H9 (cell line): Measurements from ENCODE around the gene CMTM8. TPM values are rescaled to one million over a fixed set of nuclear protein-coding genes. Genes with fewer than 3 reads are reported as not detected.

Experiments used
- DNase-seq: peaks from one replicate; pipeline ENCODE4 v3.0.0-alpha.2; 2017
- H2AFZ ChIP-seq: one replicate; pipeline ENCODE4 v1.6.1; 2013; ENCODE audit warnings: mild to moderate bottlenecking, low read length, control low read depth, moderate library complexity
- H2AK5ac ChIP-seq: 2 replicates; pipeline ENCODE4 v1.6.1; 2013; ENCODE audit warnings: low read length, control low read depth, mixed read lengths; ENCODE audit not compliant: insufficient read length
- H2BK120ac ChIP-seq: one replicate; pipeline ENCODE4 v1.6.1; 2013; ENCODE audit warnings: low read depth, mild to moderate bottlenecking, low read length, control low read depth, inconsistent platforms; ENCODE audit not compliant: poor library complexity, severe bottlenecking
- H2BK12ac ChIP-seq: 2 replicates; pipeline ENCODE4 v1.6.1; 2013; ENCODE audit warnings: low read length, control low read depth, mixed read lengths, low read depth; ENCODE audit not compliant: insufficient read length
- H2BK15ac ChIP-seq: 2 replicates; pipeline ENCODE4 v1.6.1; 2013; ENCODE audit warnings: low read depth, low read length, control low read depth
- H2BK20ac ChIP-seq: one replicate; pipeline ENCODE4 v1.6.1; 2013; ENCODE audit warnings: low read depth, mild to moderate bottlenecking, low read length, control low read depth, inconsistent platforms; ENCODE audit not compliant: poor library complexity, severe bottlenecking
- H2BK5ac ChIP-seq: 2 replicates; pipeline ENCODE4 v1.6.1; 2013; ENCODE audit warnings: low read length, control low read depth, mixed read lengths; ENCODE audit not compliant: insufficient read length
- H3K14ac ChIP-seq: 2 replicates; pipeline ENCODE4 v1.6.1; 2013; ENCODE audit warnings: low read length, control low read depth; ENCODE audit not compliant: insufficient read depth
- H3K18ac ChIP-seq: 2 replicates; pipeline ENCODE4 v1.6.1; 2013; ENCODE audit warnings: low read depth, mild to moderate bottlenecking, mixed read lengths, low read length, control low read depth; ENCODE audit not compliant: insufficient read length
- H3K23ac ChIP-seq: 2 replicates; pipeline ENCODE4 v1.6.1; 2013; ENCODE audit warnings: low read length, control low read depth, mixed read lengths, low read depth; ENCODE audit not compliant: insufficient read length
- H3K23me2 ChIP-seq: 2 replicates; pipeline ENCODE4 v1.6.1; 2013; ENCODE audit warnings: low read depth, mild to moderate bottlenecking, mixed read lengths, low read length, control low read depth; ENCODE audit not compliant: insufficient read length, poor library complexity, severe bottlenecking
- H3K27ac ChIP-seq: 2 replicates; pipeline ENCODE4 v1.5.1; 2013; ENCODE audit warnings: low read length, control low read depth, mixed read lengths, low read depth; ENCODE audit not compliant: insufficient read length
- H3K27me3 ChIP-seq: 2 replicates; pipeline ENCODE4 v1.6.1; 2013; ENCODE audit warnings: low read length, control low read depth, inconsistent platforms; ENCODE audit not compliant: insufficient read depth
- H3K4ac ChIP-seq: 2 replicates; pipeline ENCODE4 v1.6.1; 2013; ENCODE audit warnings: low read depth, mild to moderate bottlenecking, control low read depth, inconsistent platforms, low read length, moderate library complexity
- H3K4me1 ChIP-seq: 2 replicates; pipeline ENCODE4 v1.6.1; 2013; ENCODE audit warnings: low read length, control low read depth, inconsistent platforms; ENCODE audit not compliant: insufficient read depth
- H3K4me2 ChIP-seq: 2 replicates; pipeline ENCODE4 v1.6.1; 2013; ENCODE audit warnings: low read length, control low read depth, mixed read lengths; ENCODE audit not compliant: insufficient read length, insufficient read depth
- H3K56ac ChIP-seq: 2 replicates; pipeline ENCODE4 v1.6.1; 2013; ENCODE audit warnings: low read depth, mild to moderate bottlenecking, mixed read lengths, low read length, control low read depth; ENCODE audit not compliant: insufficient read length
- H3K79me1 ChIP-seq: 2 replicates; pipeline ENCODE4 v1.6.1; 2013; ENCODE audit warnings: low read depth, mild to moderate bottlenecking, moderate library complexity, low read length, control low read depth, inconsistent platforms; ENCODE audit not compliant: insufficient read depth, poor library complexity, severe bottlenecking
- H3K79me2 ChIP-seq: 2 replicates; pipeline ENCODE4 v1.6.1; 2013; ENCODE audit warnings: low read length, control low read depth, inconsistent platforms; ENCODE audit not compliant: insufficient read depth
- H3K9ac ChIP-seq: 2 replicates; pipeline ENCODE4 v1.6.1; 2013; ENCODE audit warnings: low read length, control low read depth, mixed read lengths; ENCODE audit not compliant: insufficient read length; ENCODE audit errors: extremely low read depth
- H3K9me3 ChIP-seq: one replicate; pipeline ENCODE4 v1.6.1; 2013; ENCODE audit warnings: low read depth, low read length, inconsistent platforms; ENCODE audit not compliant: control insufficient read depth
- H3T11ph ChIP-seq: one replicate; pipeline ENCODE4 v1.6.1; 2013; ENCODE audit warnings: mild to moderate bottlenecking, low read length, control low read depth, inconsistent platforms
- H4K20me1 ChIP-seq: one replicate; pipeline ENCODE4 v1.6.1; 2013; ENCODE audit not compliant: control insufficient read depth, insufficient read length, insufficient read depth
- H4K5ac ChIP-seq: 2 replicates; pipeline ENCODE4 v1.6.1; 2013; ENCODE audit warnings: low read depth, mild to moderate bottlenecking, mixed read lengths, low read length, control low read depth; ENCODE audit not compliant: insufficient read length
- H4K8ac ChIP-seq: replicated peaks from 2 replicates; pipeline ENCODE4 v1.6.1; 2013; ENCODE audit warnings: low read length, control low read depth, mixed read lengths, low read depth; ENCODE audit not compliant: insufficient read length
- H4K91ac ChIP-seq: 2 replicates; pipeline ENCODE4 v1.6.1; 2013; ENCODE audit warnings: low read depth, mild to moderate bottlenecking, moderate library complexity, mixed read lengths, low read length, control low read depth; ENCODE audit not compliant: insufficient read length
- H3K27ac Mint-ChIP-seq, 3 experiments: 2 replicates in 2 of 3; 3 replicates in 1 of 3; pipeline ENCODE4 v1.8.0; 2020 to 2021; ENCODE audit warnings: mixed read lengths in 3 of 3, mild to moderate bottlenecking in 1 of 3, moderate library complexity in 1 of 3
- H3K27me3 Mint-ChIP-seq: 2 replicates; pipeline ENCODE4 v1.8.0; 2021; ENCODE audit warnings: low read depth, mild to moderate bottlenecking, moderate library complexity, mixed read lengths
- H3K36me3 Mint-ChIP-seq, 3 experiments: 2 replicates in 2 of 3; 3 replicates in 1 of 3; pipeline ENCODE4 v1.8.0; 2020 to 2021; ENCODE audit warnings: low read depth in 3 of 3, mixed read lengths in 3 of 3; ENCODE audit not compliant: insufficient read depth in 1 of 3
- H3K4me1 Mint-ChIP-seq, 2 experiments: 2 replicates each; pipeline ENCODE4 v1.8.0; 2020; ENCODE audit warnings: mixed read lengths in 2 of 2
- H3K4me3 Mint-ChIP-seq, 2 experiments: 2 replicates in 1 of 2; 3 replicates in 1 of 2; pipeline ENCODE4 v1.8.0; 2020 to 2021; ENCODE audit warnings: mild to moderate bottlenecking in 2 of 2, mixed read lengths in 2 of 2, moderate library complexity in 1 of 2
- H3K9me3 Mint-ChIP-seq, 2 experiments: 2 replicates in 1 of 2; 3 replicates in 1 of 2; pipeline ENCODE4 v1.8.0; 2020; ENCODE audit warnings: mild to moderate bottlenecking in 2 of 2, mixed read lengths in 2 of 2, moderate library complexity in 1 of 2
- total RNA-seq: library from RNA; stranded (reverse); gene quantifications from 2 replicates; pipeline ENCODE4 v1.2.1, GENCODE V29; 2021
- TF ChIP-seq, protein P1 (sequence below): fragments of 200-600 bp; sonication (generic); conservative IDR thresholded peaks from 3 replicates; pipeline ENCODE4 v1.8.0; 2021; ENCODE audit warnings: antibody characterized with exemption, mild to moderate bottlenecking

CMTM8 gene
- total RNA-seq, 1 experiment from 2014 or later, result 4.0 TPM

- H3K4me2 ChIP-seq, result no peak overlapping the region
- H3K4me3 Mint-ChIP-seq, result no peak overlapping the region
- H3K79me2 ChIP-seq, result no peaks in the 10 kb centered on the region
- H2BK5ac ChIP-seq, result no peak overlapping the region
- no peak overlapping the region for H3K56ac ChIP-seq
- TF ChIP-seq, protein P1, sequence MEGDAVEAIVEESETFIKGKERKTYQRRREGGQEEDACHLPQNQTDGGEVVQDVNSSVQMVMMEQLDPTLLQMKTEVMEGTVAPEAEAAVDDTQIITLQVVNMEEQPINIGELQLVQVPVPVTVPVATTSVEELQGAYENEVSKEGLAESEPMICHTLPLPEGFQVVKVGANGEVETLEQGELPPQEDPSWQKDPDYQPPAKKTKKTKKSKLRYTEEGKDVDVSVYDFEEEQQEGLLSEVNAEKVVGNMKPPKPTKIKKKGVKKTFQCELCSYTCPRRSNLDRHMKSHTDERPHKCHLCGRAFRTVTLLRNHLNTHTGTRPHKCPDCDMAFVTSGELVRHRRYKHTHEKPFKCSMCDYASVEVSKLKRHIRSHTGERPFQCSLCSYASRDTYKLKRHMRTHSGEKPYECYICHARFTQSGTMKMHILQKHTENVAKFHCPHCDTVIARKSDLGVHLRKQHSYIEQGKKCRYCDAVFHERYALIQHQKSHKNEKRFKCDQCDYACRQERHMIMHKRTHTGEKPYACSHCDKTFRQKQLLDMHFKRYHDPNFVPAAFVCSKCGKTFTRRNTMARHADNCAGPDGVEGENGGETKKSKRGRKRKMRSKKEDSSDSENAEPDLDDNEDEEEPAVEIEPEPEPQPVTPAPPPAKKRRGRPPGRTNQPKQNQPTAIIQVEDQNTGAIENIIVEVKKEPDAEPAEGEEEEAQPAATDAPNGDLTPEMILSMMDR, result no peak
- H3K23me2 ChIP-seq, result no peaks in the 10 kb centered on the region
- H2BK120ac ChIP-seq, result no peak overlapping the region
- H3K27ac ChIP-seq, result no peak overlapping the region
- H3K18ac ChIP-seq, result no peak overlapping the region
- H3K9ac ChIP-seq, result no peak overlapping the region
- no peak for DNase-seq
- H3K4me1 Mint-ChIP-seq, result peaks cover 24 to 26% of the 10 kb centered on the region in 2 experiments
- no peak overlapping the region for H3T11ph ChIP-seq
- no peak overlapping the region for H2AK5ac ChIP-seq
- peak overlapping the region; percentile 36 to 74 (median 59); a peak in 4 of 7 replicates for H3K27ac Mint-ChIP-seq
- no peak overlapping the region for H4K5ac ChIP-seq
- no peak overlapping the region for H3K14ac ChIP-seq
- no peaks in the 10 kb centered on the region for H3K9me3 Mint-ChIP-seq
- H3K23ac ChIP-seq, result no peak overlapping the region
- no peaks in the 10 kb centered on the region for H4K20me1 ChIP-seq
- H2BK15ac ChIP-seq, result no peak overlapping the region
- H4K8ac ChIP-seq, result no peak overlapping the region
- no peaks in the 10 kb centered on the region for H3K27me3 ChIP-seq
- no peaks in the 10 kb centered on the region for H3K79me1 ChIP-seq
- no peak overlapping the region for H4K91ac ChIP-seq
- no peaks in the 10 kb centered on the region for H3K36me3 Mint-ChIP-seq
- no peaks in the 10 kb centered on the region; the same call in 1 of the 2 replicates for H3K27me3 Mint-ChIP-seq
- H2BK12ac ChIP-seq, result no peak overlapping the region
- H2BK20ac ChIP-seq, result no peak overlapping the region
- no peak overlapping the region for H2AFZ ChIP-seq
- H3K9me3 ChIP-seq, result no peaks in the 10 kb centered on the region
- H3K4me1 ChIP-seq, result no peaks in the 10 kb centered on the region
- H3K4ac ChIP-seq, result no peak overlapping the region
Measured at GRCh38 chr3:32337505-32337904, 99.0 kb downstream of the CMTM8 start.
